ENCODE data around the gene DBN1. TPM values are rescaled to one million over a fixed set of nuclear protein-coding genes. Genes with fewer than 3 reads are reported as not detected.

DBN1 gene
- total RNA-seq, 1 donor from 2014 or later: 8.7 TPM

DNA sequence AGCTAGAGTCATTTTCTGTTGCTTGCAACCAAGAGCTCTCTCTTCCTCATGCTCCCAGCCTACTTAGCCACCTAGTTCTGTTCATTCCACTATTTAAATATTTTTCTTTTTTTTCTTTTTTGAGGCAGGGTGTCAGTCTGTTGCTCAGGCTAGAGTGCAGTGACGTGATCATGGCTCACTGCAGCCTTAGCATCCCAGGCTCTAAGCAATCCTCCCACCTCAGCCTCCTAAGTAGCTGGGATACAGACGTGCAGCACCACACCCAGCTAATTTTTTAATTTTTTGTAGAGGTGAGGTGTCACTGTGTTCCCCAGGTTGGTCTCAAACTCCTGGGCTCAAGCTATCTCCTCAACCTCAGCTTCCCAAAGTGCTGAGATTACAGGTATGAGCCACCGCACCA is 59.0 kb downstream of the DBN1 start:
- intact Hi-C loops (cut with micrococcal nuclease): no loop called here

DNA sequence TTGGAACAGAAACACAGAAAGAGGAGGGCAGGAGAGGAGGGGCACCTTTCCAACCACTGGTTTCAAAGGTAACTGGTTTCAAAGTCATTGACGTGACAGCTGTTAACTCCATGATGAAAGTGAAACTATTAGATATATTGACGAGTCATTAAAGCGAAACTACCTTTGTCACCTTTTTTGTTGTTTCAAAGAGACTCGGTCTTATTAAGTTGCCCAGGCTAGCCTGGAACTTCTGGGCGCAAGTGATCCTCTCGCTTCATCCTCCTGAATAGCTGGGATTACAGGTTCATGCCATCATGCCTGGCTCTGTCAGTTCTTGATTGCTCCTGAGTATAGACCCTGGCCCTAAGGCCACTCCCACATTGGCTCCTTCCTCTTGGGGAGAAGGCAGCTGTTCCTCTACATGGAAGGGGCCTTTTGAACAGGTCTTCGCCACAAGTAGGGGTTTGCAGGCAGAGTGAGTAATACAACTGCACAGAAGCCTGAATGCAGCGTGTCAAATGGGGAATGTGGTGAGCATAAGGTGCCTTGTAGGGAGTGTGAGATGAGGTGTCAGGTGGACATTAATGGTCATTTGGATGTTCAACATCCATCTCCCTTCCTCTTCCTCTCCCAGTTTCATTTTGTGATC is 60.7 kb downstream of the DBN1 start:
- intact Hi-C loops (cut with micrococcal nuclease): no loop called here

DNA sequence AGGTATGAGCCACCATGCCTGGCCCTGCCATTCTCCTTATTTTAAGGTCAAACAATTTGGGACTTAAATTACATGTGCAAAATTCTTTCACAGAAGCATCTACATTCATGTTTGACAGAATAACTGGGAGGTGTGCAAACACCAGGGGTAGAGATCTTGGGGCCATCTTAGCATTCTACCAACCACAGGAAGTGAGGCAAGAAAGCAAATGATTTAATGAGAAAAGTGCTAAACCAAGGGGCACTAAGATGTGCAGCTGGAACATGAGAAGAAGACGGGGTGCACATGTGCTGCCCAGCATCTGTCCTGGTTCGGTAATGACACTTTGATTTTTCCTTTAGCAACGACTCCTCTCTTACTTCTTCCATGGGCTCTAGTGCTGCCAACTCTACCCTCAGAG is 62.9 kb downstream of the DBN1 start:
- intact Hi-C loops (cut with micrococcal nuclease): no loop called here

GRCh38 chr5:177409043-177409801 is 64.2 kb downstream of the DBN1 start, which contains the start of gene F12:
Gene F12 (minus strand): TSS chr5:177409564. CDS start chr5:177409527, 37 bp downstream.
- intact Hi-C loops (cut with micrococcal nuclease): no loop called here

Other genes with a start within 250 kb of the DBN1 start
- 42.2 and 42.3 TPM in 2 replicates for gene RAB24, start 169.9 kb downstream of the DBN1 start, total RNA-seq
- 187 and 190 TPM in 2 replicates for gene PRELID1, start 169.8 kb downstream of the DBN1 start, total RNA-seq
- gene MXD3, start 161.7 kb downstream of the DBN1 start, total RNA-seq: 32.5 and 36.1 TPM in 2 replicates
- gene LMAN2, start 122.0 kb downstream of the DBN1 start, total RNA-seq: 151 and 157 TPM in 2 replicates
- gene RGS14, start 115.7 kb downstream of the DBN1 start, total RNA-seq: 90.9 and 95.3 TPM in 2 replicates
- 0.32 TPM in 1 of 2 replicates, not detected in the other for gene SLC34A1, start 89.2 kb downstream of the DBN1 start, total RNA-seq
- not detected in 2 replicates for gene PFN3, start 73.0 kb downstream of the DBN1 start, total RNA-seq
- 0.22 TPM in 1 of 2 replicates, not detected in the other for gene F12, start 64.1 kb downstream of the DBN1 start, total RNA-seq
- gene GRK6, start 47.0 kb downstream of the DBN1 start, total RNA-seq: 137 TPM in 2 replicates
- 3.0 and 3.4 TPM in 2 replicates for gene PRR7, start 26.8 kb downstream of the DBN1 start, total RNA-seq
- 34.8 and 35.7 TPM in 2 replicates for gene PDLIM7, start 24.0 kb upstream of the DBN1 start, total RNA-seq
- gene DOK3, start 36.2 kb upstream of the DBN1 start, total RNA-seq: 4.3 and 5.3 TPM in 2 replicates
- 106 and 126 TPM in 2 replicates for gene DDX41, start 43.3 kb upstream of the DBN1 start, total RNA-seq
- 87.8 and 93.8 TPM in 2 replicates for gene FAM193B, start 80.9 kb upstream of the DBN1 start, total RNA-seq
- 171 and 176 TPM in 2 replicates for gene TMED9, start 118.6 kb upstream of the DBN1 start, total RNA-seq
- gene B4GALT7, start 126.5 kb upstream of the DBN1 start, total RNA-seq: 21.8 and 24.7 TPM in 2 replicates

All from T-helper 1 cell treated with Interleukin-12 subunit alpha and Interleukin-12 subunit beta and Interleukin-4 antibody, amounts not matched to agents 30 ng/mL and 1 ng/mL, for 36 hours (primary cell).